HEK293 (cell line): ENCODE results near the gene RTKN2.

Experiments used
- TF ChIP-seq, protein P1 (sequence below): fragments of 450-650 bp; formaldehyde crosslinking; IDR thresholded peaks from 2 replicates; pipeline ENCODE4 v1.5.1; 2016; ENCODE audit warnings: missing biosample characterization, missing genetic modification characterization
- TF ChIP-seq, protein P2 (sequence below): fragments of 450-650 bp; formaldehyde crosslinking; IDR thresholded peaks from 2 replicates; pipeline ENCODE4 v1.5.1; 2016; ENCODE audit warnings: missing biosample characterization, missing genetic modification characterization

DNA sequence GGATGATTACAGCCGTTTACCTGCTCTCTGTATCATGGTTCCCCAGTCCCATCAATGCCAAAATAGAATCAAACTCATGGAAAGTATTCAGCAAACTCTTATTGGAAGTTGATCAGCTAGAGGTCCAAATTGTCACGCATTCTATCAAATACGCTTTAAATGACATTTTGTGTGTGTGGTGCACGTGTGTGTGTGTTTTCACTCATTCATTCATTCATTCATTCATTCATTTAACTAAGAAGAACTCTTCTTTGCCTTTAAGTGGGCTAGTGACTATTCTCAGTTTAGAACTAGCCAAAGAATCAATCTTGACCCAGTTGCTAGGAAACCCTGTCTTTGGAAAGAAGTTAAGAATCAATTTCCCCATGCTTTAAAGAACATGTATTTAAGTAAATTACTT, 102.8 kb downstream of the RTKN2 start:
- TF ChIP-seq, protein P1, sequence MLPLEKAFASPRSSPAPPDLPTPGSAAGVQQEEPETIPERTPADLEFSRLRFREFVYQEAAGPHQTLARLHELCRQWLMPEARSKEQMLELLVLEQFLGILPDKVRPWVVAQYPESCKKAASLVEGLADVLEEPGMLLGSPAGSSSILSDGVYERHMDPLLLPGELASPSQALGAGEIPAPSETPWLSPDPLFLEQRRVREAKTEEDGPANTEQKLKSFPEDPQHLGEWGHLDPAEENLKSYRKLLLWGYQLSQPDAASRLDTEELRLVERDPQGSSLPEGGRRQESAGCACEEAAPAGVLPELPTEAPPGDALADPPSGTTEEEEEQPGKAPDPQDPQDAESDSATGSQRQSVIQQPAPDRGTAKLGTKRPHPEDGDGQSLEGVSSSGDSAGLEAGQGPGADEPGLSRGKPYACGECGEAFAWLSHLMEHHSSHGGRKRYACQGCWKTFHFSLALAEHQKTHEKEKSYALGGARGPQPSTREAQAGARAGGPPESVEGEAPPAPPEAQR = no peak
- TF ChIP-seq, protein P2, sequence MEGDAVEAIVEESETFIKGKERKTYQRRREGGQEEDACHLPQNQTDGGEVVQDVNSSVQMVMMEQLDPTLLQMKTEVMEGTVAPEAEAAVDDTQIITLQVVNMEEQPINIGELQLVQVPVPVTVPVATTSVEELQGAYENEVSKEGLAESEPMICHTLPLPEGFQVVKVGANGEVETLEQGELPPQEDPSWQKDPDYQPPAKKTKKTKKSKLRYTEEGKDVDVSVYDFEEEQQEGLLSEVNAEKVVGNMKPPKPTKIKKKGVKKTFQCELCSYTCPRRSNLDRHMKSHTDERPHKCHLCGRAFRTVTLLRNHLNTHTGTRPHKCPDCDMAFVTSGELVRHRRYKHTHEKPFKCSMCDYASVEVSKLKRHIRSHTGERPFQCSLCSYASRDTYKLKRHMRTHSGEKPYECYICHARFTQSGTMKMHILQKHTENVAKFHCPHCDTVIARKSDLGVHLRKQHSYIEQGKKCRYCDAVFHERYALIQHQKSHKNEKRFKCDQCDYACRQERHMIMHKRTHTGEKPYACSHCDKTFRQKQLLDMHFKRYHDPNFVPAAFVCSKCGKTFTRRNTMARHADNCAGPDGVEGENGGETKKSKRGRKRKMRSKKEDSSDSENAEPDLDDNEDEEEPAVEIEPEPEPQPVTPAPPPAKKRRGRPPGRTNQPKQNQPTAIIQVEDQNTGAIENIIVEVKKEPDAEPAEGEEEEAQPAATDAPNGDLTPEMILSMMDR = no peak
